ENCODE results near the gene DGKD. TPM values are rescaled to one million over a fixed set of nuclear protein-coding genes. Genes with fewer than 3 reads are reported as not detected.

The DGKD gene
- total RNA-seq, 2 experiments from 2014 or later = 147 to 156 TPM

DNA sequence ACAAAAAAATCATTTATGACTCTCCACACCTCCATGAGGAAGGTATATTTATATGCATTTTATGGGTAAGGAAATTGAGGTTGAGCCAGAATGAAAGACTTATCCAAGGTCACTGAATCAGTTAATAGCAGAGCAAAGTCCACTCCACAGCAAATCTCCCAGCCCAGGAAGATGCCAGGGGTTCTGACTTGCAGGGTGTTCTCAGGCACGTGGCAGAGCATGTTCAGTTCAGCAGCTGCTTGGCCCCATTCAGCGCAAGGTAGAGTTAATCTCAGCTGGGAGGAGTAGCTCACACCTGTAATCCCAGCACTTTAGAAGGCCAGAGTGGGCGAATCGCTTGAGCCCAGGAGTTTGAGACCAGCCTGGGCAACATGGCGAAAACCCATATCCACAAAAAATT is 17.8 kb upstream of the DGKD start:
- TF ChIP-seq, protein P1, sequence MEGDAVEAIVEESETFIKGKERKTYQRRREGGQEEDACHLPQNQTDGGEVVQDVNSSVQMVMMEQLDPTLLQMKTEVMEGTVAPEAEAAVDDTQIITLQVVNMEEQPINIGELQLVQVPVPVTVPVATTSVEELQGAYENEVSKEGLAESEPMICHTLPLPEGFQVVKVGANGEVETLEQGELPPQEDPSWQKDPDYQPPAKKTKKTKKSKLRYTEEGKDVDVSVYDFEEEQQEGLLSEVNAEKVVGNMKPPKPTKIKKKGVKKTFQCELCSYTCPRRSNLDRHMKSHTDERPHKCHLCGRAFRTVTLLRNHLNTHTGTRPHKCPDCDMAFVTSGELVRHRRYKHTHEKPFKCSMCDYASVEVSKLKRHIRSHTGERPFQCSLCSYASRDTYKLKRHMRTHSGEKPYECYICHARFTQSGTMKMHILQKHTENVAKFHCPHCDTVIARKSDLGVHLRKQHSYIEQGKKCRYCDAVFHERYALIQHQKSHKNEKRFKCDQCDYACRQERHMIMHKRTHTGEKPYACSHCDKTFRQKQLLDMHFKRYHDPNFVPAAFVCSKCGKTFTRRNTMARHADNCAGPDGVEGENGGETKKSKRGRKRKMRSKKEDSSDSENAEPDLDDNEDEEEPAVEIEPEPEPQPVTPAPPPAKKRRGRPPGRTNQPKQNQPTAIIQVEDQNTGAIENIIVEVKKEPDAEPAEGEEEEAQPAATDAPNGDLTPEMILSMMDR (IDR thresholded peaks at IDR 0.05) = no peak
- no peak for ATAC-seq (ENCODE audit: poor library complexity)
- no peak overlapping the region for H3K27ac ChIP-seq (ENCODE audit: low read depth in 1 of 2, low read length in 2 of 2)
- Mint-ChIP-seq H3K4me3 (no peak overlapping the region), H3K36me3 (ENCODE audit: low read depth) (no peaks in the 10 kb centered on the region), H3K27ac (no peak overlapping the region), H3K27me3 (no peaks in the 10 kb centered on the region), H3K4me1 (ENCODE audit: low read depth) (peaks cover 42% of the 10 kb centered on the region), H3K9me3 (peaks cover 2% of the 10 kb centered on the region)
- intact Hi-C loops (cut with DNase I, micrococcal nuclease) = no loop called here
- peaks cover 42% of the 10 kb centered on the region for H3K4me1 ChIP-seq (ENCODE audit: insufficient read depth, low read length)
- H3K27me3 ChIP-seq (ENCODE audit: control insufficient read depth in 1 of 2, insufficient read depth in 2 of 2, low read length in 2 of 2) = no peaks in the 10 kb centered on the region
- no peaks in the 10 kb centered on the region for H3K36me3 ChIP-seq (ENCODE audit: insufficient read depth, low read length)
- ChIA-PET CTCF (interaction anchor here (0.7 kb wide), 1 partner anchor 30 kb away, joined by 4 read pairs; no protein-coding TSS in a partner anchor), POLR2A (no interaction called here)
- no peak overlapping the region for H3K4me3 ChIP-seq (ENCODE audit: low read length)
- no peak for DNase-seq
- no peaks in the 10 kb centered on the region for H3K9me3 ChIP-seq (ENCODE audit: control insufficient read depth in 1 of 2, insufficient read depth in 1 of 2, low read length in 2 of 2)

DNA sequence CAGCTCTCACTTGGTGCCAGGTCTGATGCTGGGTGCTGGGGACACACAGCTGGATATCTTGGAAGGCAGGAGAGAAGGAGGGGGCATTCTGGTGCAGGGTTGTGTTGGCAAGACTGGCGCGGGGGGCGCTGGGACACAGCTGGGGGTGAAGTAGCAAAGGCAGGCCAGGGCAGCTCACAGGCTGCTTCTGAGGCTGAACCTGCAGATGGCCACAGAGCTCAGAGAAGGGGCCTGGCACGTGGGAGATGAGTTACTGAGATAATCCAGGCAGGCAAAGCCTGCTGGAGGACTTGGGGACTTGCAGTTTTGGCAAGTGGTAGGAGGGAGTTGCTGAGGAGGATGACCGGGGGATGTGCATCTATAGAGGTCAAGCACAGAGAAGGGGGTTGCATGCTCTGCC is 16.2 kb upstream of the DGKD start:
- intact Hi-C loops (cut with DNase I, micrococcal nuclease) = no loop called here
- POLR2A ChIA-PET = no interaction called here
- TF ChIP-seq, protein P1 (IDR thresholded peaks at IDR 0.05) = no peak
- CTCF ChIA-PET = no interaction called here
- DNase-seq (no peak), ATAC-seq (ENCODE audit: poor library complexity) (no peak)
- peaks cover 27% of the 10 kb centered on the region for H3K4me1 ChIP-seq (ENCODE audit: insufficient read depth, low read length)
- H3K4me3 ChIP-seq (ENCODE audit: low read length) = no peak overlapping the region
- Mint-ChIP-seq H3K36me3 (ENCODE audit: low read depth) (no peaks in the 10 kb centered on the region), H3K4me3 (no peak overlapping the region), H3K27me3 (no peaks in the 10 kb centered on the region), H3K4me1 (ENCODE audit: low read depth) (peaks cover 32% of the 10 kb centered on the region), H3K9me3 (no peaks in the 10 kb centered on the region), H3K27ac (no peak overlapping the region)
- no peaks in the 10 kb centered on the region for H3K36me3 ChIP-seq (ENCODE audit: insufficient read depth, low read length)
- no peaks in the 10 kb centered on the region for H3K27me3 ChIP-seq (ENCODE audit: control insufficient read depth in 1 of 2, insufficient read depth in 2 of 2, low read length in 2 of 2)
- H3K9me3 ChIP-seq (ENCODE audit: control insufficient read depth in 1 of 2, insufficient read depth in 1 of 2, low read length in 2 of 2) = no peaks in the 10 kb centered on the region
- H3K27ac ChIP-seq (ENCODE audit: low read depth in 1 of 2, low read length in 2 of 2) = no peak overlapping the region

DNA sequence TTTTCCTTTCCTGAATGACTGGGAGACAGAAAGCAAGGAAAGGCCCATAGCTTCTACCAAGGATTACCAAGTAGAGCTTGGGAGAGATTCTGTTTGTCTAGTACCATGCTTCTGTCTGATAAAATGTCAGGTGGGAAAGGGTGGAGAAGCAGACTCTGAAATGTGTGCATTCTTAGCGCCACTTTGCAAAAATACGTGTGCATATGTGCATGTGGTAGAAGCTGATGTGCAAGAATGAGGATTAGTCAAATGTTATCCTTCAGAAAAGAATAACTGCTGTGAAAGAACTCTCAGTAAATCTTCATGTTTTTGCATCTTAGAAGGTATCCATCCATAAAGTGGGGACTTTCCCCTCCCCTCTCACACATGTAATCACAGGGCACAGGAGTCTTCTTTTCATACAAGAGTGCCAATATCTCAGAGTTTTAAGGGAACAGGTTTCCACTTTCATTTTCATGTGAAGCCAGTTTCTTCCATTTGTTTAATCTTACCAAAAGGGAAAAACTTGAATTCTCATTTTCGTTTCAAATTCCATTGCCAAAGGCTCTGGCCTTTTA is 15.4 kb upstream of the DGKD start:
- ChIA-PET POLR2A (no interaction called here), CTCF (no interaction called here)
- peaks cover 23% of the 10 kb centered on the region for H3K4me1 Mint-ChIP-seq (ENCODE audit: low read depth)
- no peak overlapping the region for H3K4me3 Mint-ChIP-seq
- Histone ChIP-seq H3K36me3 (ENCODE audit: insufficient read depth, low read length) (no peaks in the 10 kb centered on the region), H3K27ac (ENCODE audit: low read depth in 1 of 2, low read length in 2 of 2) (no peak overlapping the region), H3K4me3 (ENCODE audit: low read length) (no peak overlapping the region), H3K9me3 (ENCODE audit: control insufficient read depth in 1 of 2, insufficient read depth in 1 of 2, low read length in 2 of 2) (no peaks in the 10 kb centered on the region), H3K4me1 (ENCODE audit: insufficient read depth, low read length) (peaks cover 19% of the 10 kb centered on the region), H3K27me3 (ENCODE audit: control insufficient read depth in 1 of 2, insufficient read depth in 2 of 2, low read length in 2 of 2) (no peaks in the 10 kb centered on the region)
- H3K27ac Mint-ChIP-seq = no peak overlapping the region
- intact Hi-C loops (cut with DNase I, micrococcal nuclease) = no loop called here
- no peaks in the 10 kb centered on the region for H3K9me3 Mint-ChIP-seq
- no peaks in the 10 kb centered on the region for H3K27me3 Mint-ChIP-seq
- TF ChIP-seq, protein P1 (IDR thresholded peaks at IDR 0.05) = no peak
- no peaks in the 10 kb centered on the region for H3K36me3 Mint-ChIP-seq (ENCODE audit: low read depth)
- DNase-seq (no peak), ATAC-seq (ENCODE audit: poor library complexity) (no peak)

Data from CD4-positive, alpha-beta T cell (primary cell).